HG03565 (cell line): ENCODE measurements around the gene TEX29.

ENCODE experiments used
- ATAC-seq: cut with Tn5 transposase; IDR thresholded peaks from one replicate; pipeline ENCODE4 v1.9.1; 2021; ENCODE audit warnings: mild to moderate bottlenecking, moderate library complexity; ENCODE audit not compliant: unreplicated experiment

The TEX29 gene

GRCh38 chr13:111289251-111289650 lies 31.2 kb upstream of the TEX29 start:
- ATAC-seq: no peak

DNA sequence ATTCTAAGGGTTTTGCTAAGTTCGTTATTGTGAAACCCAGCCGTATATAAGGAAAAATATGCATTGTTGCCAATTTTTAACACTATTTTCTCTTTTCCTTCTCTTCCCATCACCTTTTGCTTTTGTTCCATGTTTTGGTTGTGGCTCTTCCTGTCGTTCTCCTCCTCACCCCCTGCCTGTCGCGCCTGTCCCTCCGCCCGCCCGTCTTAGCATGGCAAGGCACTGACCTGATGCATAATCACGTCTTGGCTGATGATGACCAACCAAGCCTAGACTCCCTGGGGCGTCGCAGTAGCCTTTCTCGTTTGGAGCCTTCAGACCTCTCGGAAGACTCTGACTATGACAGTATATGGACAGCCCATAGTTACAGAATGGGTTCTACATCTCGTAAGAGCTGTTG lies 28.5 kb upstream of the TEX29 start:
- no peak for ATAC-seq

- ATAC-seq: no peak
Observed at GRCh38 chr13:111292710-111293485, 27.5 kb upstream of the TEX29 start.

GRCh38 chr13:111295886-111296285 lies 24.6 kb upstream of the TEX29 start:
- ATAC-seq: no peak

DNA sequence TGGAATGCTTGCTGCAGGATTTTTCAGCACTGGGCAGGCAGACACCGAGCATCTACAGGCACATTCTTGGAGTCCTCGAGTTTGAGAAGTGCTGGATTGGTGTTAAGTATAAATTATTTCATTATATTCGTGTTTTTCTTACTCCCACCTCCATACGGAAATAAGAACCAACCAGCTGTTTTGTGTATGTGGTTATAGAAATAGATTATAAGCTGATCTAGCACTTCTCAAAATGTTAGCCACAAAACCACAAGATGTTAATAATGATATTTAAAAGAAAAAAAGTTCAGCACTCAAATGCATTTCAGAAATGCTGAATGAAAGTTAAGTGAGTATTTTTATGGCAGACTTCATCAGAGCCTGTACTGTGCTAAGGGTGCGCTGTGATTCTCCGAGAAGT lies 24.0 kb upstream of the TEX29 start:
- ATAC-seq: no peak

DNA sequence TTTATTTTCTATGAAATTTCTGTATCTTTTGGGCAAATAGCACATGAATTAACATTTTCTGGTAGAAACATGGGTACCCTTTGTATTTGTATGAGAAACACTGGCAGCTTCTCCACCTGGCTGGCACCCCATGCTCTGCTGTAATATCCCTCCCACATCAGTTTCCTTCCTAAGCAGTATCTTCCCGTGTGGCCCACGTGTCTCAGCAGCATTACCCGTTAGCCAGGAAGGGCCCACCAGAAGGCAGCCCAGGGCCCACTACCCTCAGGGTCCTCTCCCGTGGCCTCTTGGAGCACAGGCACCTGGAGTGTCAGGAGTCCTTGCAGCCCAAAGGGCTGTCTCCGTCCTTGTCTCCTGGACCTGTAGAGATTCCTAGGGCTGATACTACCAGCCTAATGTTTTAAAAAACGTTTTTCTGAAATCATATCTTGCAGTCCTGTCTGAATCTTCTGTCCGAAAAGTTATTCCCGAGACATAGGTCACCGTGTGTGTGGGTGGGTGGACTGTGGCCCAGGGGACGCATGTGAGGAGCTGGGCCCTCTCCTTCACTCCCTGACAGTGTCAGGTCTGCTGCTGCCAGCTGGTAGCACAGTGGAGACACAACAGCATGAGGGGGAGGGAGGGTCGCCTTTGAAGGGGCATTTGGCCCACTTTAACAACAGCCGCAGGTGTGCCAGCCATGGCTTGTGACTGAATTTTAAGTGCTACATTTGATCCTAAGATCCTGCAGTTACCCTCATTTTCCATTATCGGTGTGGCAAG lies 22.0 kb upstream of the TEX29 start:
- ATAC-seq: no peak

DNA sequence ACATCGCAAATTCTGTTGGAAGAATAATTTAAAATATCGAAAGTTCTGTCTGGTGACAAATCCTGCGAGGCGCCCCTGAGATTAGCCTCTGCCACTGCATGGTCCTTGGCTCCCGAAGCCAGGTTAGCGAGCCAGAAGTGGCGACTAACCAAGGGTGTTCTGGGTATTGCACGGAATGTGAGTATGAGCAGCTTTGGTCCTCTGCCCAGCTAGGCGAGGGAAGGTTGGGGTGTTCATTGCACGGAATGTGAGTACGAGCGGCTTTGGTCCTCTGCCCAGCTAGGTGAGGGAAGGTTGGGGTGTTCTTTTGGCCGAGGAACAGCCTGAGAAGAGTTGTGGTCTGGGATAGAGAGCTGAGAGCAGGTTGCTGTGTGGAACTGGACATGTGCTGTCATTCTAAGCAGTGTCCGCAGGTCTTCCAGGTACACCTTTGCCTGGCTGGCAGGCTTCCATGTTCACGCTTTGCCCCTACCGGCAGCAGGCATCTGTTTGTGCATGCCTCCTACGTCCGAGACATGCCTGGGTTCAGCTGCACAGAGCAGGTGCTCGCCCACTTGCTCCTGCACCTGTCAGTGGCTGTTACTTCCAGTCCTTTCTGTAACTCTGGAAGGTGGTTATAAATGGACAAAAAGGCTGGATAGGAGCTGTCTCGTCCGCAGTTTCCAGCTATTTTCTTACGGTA lies 18.3 kb upstream of the TEX29 start:
- no peak for ATAC-seq

GRCh38 chr13:111303559-111303958 lies 16.9 kb upstream of the TEX29 start:
- ATAC-seq: no peak

GRCh38 chr13:111304041-111304544 lies 16.3 kb upstream of the TEX29 start:
- ATAC-seq: peak; percentile 73

GRCh38 chr13:111304603-111305289 lies 15.7 kb upstream of the TEX29 start:
- no peak for ATAC-seq

- ATAC-seq: no peak
Observed at GRCh38 chr13:111312944-111313590, 7.4 kb upstream of the TEX29 start.

DNA sequence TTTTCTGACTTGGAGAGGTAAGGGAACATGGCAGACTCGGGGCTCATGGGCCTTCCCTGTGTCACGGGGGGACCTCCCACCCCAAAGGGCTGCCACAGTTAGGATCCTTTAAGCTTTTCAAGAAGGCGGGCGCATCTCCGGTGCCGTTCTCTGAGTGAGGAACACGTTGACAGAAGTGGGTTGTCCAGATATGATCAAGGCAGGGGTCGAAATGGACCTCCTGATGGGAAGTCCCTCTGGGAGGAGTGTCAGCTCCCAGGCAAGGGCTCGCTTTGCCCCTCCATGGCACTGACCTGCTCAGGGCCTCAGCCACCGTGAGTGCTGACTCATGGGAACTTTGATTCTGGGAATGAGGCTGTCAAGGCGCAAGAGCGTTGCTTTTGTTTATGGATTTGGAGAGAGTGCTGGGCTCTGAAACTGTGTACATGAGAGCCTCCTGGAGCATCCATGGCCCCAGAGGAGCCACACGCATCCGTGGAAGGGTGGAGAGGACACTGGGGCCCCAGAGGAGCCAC lies 6.5 kb upstream of the TEX29 start:
- no peak for ATAC-seq

GRCh38 chr13:111314852-111315251 lies 5.6 kb upstream of the TEX29 start:
- ATAC-seq: no peak

DNA sequence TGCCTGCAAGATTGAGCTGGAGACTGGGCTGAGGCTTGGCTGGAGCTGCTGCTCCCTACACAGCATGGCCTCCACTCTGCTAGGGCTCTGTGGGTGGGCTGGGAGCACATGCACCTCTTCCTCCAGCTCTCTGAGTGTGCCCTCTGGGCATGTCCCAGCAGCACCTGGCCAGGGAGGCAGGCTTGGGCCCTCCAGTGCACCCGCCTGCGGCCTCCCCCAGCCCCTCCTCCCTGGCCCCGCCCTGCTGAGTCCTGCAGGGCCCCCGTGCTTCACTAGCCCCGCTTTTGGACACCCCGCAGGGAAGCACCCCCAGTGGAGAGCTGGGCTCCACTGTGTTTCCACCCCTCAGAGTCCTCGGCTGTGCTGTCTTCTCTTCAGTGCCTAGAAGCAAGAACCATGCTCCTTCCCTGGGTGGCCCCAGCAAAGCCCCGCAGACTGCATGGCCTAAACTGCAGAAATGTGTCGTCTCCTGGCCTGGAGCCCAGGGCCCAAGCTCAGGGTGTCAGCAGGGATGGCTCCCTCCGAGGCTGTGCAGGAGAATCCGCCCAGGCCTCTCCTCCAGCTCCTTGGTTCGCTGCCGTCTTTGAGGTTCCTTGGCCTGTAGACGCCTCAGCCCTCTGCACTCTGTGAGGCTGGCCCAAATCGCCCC lies 5.0 kb upstream of the TEX29 start:
- no peak for ATAC-seq

DNA sequence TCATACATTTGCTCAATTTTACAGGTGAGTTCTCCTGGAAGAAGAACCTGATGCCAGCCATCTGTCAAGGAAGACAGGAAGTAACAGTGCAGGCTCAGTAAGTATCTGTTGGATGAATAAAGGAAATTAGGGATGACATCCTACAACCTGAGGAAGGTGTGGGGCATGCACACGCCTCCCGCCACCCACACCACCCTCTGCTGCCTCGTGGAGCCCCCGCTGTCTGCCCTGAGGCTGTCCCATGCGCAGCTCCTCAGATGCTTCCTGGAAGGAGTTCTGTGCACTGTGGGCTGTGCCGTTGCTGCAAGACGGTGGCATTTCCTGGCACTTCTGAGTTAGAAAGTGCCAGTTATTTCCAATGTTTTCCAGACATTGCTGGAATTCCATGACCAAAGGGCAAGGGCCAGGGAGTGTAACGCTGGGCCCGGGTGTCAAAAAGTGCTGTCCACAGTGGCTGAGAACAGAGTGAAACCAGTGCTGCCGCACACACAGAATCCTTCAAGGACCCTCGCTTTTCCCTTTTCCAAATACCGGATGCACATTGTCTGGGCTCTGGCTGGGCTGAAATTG lies 4.2 kb upstream of the TEX29 start:
- ATAC-seq: no peak

- ATAC-seq: no peak
Observed at GRCh38 chr13:111317042-111317550, 3.3 kb upstream of the TEX29 start.

DNA sequence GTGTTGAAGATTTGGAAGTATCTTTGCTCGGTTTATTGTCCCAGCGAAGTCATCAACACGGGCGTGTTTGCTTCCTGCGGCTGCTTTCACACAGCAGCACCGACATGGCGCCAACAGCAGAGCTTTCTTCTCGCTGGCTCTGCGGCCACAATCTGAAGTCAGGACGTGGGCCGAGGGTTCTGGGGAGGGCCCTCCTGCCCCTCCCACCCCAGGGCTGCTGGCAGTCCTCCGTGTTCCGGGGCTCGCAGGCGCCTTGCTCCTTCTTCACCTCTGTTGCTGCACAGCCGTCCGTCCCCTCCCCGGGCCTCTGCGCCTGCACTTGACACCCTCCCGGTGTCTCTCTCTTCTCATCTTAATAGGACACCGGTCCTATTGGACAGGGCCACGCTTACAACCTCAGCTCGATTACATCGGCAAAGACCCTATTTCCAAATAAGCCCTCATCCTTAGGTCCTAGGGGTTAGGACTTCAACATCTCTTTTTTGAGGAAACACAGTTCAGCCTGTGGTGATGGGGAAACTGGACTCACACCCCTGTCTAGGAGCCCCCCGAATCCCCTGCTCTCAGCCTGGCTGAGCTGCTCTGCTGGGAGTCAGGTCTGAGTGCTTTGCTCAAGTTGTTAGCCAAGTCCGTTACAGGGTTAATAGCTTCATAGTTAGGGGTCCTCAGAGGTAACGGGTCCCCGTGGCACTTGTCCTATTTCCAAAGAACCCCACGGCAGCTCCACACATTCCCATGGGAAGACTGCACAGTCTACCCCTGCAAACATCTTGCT lies 2.7 kb upstream of the TEX29 start:
- no peak for ATAC-seq

DNA sequence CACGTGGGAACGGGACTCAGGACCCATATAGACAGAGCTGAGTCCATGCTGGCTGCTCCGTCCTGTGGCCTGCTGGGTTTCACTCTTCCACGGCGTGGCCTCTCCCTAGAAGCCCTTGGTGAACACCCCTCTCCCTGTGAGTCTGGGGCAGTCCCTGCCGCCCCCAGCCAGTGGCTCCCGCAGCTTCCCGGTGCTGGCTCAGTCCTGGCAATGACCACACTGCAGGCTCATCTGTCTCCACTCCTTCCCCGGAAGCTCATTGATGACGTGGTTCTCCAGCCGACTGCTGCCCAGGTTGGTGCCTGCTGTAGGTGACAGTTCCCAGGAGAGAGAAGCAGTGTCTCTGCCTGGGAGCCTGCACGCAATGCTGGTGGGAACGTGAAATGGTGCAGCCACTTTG lies 2.1 kb upstream of the TEX29 start:
- ATAC-seq: no peak

GRCh38 chr13:111319521-111319920 lies 921 bp upstream of the TEX29 start:
- no peak for ATAC-seq
